ENCODE data around the gene NOS1.
"Not testable (repeated sequence)": the region's sequence is repeated elsewhere in the genome, so short reads cannot be mapped to it uniquely, and the experiment has no call there.

Gene NOS1

GRCh38 chr12:117262749-117263148 is 98.7 kb downstream of the NOS1 start:
- DNase-seq (ENCODE audit: low read depth in 2 of 2) = no peak

DNA sequence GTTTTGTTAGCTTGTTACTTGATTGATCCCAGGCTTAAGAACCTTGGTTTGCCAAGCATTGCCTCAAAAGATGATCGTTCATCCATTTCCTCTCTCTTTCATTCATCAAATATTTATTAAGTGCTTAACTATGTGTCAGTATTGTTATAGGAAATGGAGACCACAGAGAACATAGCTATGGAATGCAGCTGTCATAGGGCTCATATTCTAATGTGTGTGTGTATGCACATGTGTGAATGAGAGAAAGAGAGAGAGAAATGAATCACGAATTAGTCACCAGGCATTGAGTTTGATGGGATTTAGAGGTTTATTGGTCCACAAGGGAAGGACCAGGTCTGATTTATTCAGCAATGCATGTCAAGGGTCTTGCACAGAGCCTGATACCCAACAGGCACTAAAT is 100.2 kb downstream of the NOS1 start:
- DNase-seq (ENCODE audit: low read depth in 2 of 2) = no peak

- no peak for DNase-seq (ENCODE audit: low read depth in 2 of 2)
These were observed 106.0 kb downstream of the NOS1 start for GRCh38 chr12:117255386-117255785.

GRCh38 chr12:117243488-117243887 is 117.9 kb downstream of the NOS1 start:
- DNase-seq (ENCODE audit: low read depth in 2 of 2) = no peak

DNA sequence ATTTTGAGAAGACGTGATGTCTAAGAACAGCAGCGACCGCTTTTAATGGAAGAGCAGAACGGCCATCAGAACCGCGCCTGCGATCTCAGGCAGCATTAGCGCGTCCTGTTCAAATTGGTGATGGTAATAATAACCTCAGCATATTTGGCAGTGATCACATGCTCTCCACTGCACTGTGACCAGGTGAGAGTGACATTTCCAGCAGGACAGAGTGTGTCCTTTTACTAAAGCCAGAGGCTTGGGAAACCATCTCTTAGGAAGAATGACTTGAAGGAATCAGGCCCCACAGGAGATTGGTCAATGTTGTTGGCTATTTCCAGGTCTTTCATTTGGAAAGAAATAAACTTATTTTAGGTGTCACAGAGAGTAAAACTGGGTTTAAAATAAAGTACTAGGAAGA is 119.7 kb downstream of the NOS1 start:
- DNase-seq (ENCODE audit: low read depth in 2 of 2) = no peak

DNA sequence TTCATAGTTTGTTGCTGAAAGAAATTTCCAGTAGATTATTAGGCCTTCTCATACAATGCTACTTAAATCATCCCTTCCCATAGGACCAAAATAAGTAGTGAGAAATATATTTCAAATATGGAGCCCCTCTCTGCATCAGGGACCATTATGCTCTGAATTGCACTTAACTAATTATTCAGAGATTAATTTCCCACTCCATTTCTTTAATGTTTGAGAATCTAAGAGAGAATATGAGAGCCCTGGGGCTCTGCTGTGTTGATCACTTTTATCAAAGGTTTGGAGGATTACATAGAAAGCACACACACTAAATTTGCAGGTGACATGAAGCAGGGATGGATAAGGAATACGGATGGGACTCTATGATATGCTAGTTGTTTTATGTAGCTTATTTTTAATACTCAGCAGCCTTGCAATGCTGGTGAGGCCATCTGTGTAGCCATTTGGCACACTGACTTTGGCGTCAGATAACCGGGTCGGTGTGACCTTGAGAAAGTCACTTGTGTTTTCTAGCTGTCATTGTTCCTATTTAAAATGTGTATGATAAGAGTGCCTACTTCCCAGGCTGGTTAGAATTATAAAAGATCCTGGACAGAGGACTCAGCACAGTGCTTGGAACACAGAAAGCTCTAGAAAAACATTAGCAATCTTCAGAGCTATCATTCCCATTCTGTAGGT is 121.2 kb downstream of the NOS1 start:
- DNase-seq (ENCODE audit: low read depth in 2 of 2) = no peak

DNA sequence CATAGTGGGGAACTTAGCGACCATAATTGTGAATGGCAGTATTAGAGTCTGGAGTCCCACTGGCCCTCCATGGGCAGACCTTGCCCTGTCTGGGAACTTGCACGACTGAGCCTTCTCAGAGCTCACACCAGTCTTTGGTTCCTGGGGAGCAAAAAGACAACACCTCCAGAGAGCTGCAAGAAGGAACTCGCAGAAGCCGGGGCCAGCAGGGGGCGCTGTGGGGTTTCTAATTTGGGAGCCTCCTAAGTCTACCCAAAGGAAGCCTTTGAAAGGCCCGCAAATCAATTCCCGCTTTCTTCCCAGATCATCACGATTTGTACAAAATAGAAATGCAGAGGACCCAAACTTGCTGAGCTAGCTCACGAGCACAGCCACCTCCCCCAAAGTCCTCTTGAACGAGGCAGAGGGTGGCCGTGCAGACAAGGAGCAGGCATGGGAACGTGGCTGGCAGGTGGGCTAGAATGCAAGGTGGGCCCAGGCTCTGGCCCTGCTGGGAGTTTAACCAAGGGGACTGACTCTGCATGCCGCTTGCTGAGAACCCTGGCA is 124.9 kb downstream of the NOS1 start:
- peak; percentile 72 to 90 for DNase-seq (ENCODE audit: low read depth in 2 of 2)

GRCh38 chr12:117235261-117235660 is 126.2 kb downstream of the NOS1 start:
- no peak for DNase-seq (ENCODE audit: low read depth in 2 of 2)

- no peak for DNase-seq (ENCODE audit: low read depth in 2 of 2)
These were observed 127.0 kb downstream of the NOS1 start for GRCh38 chr12:117234441-117234840.

DNA sequence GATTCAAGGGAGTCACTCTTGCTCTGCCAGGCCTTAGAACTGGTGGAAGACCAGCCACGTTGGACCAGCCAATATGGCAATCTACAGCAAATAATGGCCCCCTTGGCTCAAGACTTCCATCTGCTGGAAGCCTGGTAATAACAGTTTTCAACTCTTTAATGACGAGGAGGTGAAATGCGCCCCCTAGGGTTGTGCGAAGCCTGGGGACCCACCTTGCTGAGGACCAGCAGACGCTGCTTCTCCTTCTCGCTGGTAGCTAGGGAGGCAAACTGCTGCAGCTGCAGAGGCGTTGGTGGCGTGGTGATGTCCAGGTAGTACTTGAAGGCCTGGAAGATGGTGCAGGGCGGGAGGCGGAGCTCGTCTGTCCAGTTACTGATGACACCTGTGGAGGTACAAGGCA is 129.7 kb downstream of the NOS1 start:
- no peak for DNase-seq (ENCODE audit: low read depth in 2 of 2)

- no peak for DNase-seq (ENCODE audit: low read depth in 2 of 2)
These were observed 133.2 kb downstream of the NOS1 start for GRCh38 chr12:117228239-117228638.

- no peak for DNase-seq (ENCODE audit: low read depth in 2 of 2)
These were observed 134.3 kb downstream of the NOS1 start for GRCh38 chr12:117227000-117227653.

GRCh38 chr12:117226505-117226904 is 134.9 kb downstream of the NOS1 start:
- DNase-seq (ENCODE audit: low read depth in 2 of 2) = no peak

DNA sequence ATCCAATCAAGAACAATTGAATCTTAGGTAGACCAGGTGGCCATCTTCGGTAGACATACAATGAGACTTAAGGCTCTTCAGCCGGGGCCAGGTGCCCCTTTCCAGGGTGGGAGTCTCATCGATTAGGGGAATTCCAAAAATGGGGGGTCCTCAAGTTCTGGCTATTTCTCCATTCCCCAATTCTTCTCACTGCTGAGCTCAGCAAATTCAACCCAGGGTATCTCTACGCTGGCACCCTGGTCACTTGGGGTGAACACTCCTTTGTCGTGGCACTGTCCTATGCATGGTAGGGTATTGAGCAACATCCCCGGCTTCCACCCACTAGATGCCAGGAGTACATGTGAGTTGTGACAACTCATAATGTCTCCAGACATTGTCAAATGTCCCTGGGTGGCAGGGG is 136.2 kb downstream of the NOS1 start:
- DNase-seq (ENCODE audit: low read depth in 2 of 2) = no peak

GRCh38 chr12:117220947-117221346 is 140.5 kb downstream of the NOS1 start:
- not testable (repeated sequence) for DNase-seq (ENCODE audit: low read depth in 2 of 2)

- no peak for DNase-seq (ENCODE audit: low read depth in 2 of 2)
These were observed 143.3 kb downstream of the NOS1 start for GRCh38 chr12:117218149-117218548.

DNA sequence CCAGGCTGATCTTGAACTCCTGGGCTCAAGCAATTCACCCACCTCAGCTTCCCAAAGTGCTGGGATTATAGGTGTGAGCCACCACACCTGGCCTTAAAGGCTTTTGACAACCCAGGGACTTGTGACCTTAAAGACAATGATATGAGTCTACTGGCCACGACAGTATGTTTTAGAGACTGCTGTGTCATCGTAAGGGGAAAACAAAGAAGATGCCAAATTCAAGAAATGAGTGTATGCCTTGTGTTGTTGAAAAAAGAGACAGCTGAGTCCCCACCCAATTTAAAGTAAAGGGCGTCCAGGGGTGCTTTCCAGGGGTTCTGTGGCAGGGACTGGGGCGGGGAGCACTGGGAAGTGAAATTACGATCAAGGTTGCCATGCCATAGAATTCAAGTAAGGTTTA is 144.7 kb downstream of the NOS1 start:
- no peak for DNase-seq (ENCODE audit: low read depth in 2 of 2)

DNA sequence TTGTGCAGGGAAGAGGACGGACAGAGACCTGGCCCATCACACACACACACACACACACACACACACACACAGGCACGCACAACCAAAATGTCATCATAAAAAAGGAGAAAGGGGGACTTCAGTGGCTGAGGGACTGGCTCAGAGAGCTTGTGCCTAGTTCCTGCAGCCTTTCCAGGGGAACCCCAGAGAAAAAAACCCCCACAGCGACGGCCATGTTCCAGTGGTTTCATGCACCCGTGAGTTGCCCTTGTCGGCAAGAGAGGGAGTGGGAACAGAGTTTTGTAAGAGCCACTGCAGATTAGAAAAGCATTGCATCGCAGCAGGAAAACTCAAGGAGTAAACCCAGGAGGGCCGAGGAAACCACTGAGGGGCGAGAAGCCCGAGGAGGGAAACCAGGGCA is 146.6 kb downstream of the NOS1 start:
- DNase-seq (ENCODE audit: low read depth in 2 of 2) = no peak

- DNase-seq (ENCODE audit: low read depth in 2 of 2) = no peak
These were observed 148.1 kb downstream of the NOS1 start for GRCh38 chr12:117213295-117213808.

GRCh38 chr12:117212563-117213190 is 148.7 kb downstream of the NOS1 start:
- peak; percentile 52 to 58 for DNase-seq (ENCODE audit: low read depth in 2 of 2)

- DNase-seq (ENCODE audit: low read depth in 2 of 2) = no peak
These were observed 151.0 kb downstream of the NOS1 start for GRCh38 chr12:117210266-117210918.

DNA sequence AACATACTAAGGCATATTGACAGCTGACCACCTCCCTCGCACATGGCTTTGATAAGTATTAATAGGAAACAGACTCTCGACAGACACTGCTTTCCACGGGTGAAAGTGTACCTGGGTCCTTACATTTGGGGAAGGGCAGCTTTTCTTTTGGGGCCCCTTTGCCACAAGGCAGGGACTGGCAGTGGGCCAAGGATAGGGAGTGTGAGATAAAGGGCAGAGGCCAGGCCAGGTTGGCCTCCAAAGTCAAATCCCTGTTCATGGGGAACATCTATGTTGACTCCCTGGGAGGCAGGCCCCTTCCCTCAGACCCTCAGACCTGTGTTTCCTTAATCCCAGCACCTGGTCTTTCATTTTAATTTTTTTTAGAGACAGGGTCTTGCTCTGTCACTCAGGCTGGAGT is 151.8 kb downstream of the NOS1 start:
- DNase-seq (ENCODE audit: low read depth in 2 of 2) = no peak
